CD4-positive, alpha-beta memory T cell (primary cell): ENCODE results near the gene F8. TPM values are rescaled to one million over a fixed set of nuclear protein-coding genes. Genes with fewer than 3 reads are reported as not detected.

Experiments used
- CTCF ChIA-PET: fragments of 350-600 bp; sonication (Branson Sonifier 250); formaldehyde crosslinking; loops from one replicate; lab custom pipeline; 2021; ENCODE audit warnings: inconsistent platforms; ENCODE audit not compliant: partially characterized antibody; lab: Charles Lee
- POLR2A ChIA-PET: fragments of 350-600 bp; sonication (Branson Sonifier 250); formaldehyde crosslinking; loops from one replicate; lab custom pipeline; 2021; ENCODE audit not compliant: partially characterized antibody; lab: Charles Lee
- DNase-seq, 5 donors: peaks; one replicate each; pipeline versions ENCODE4 v3.0.0 to v3.0.0-alpha.2; 2020 to 2022; ENCODE audit warnings: mixed read lengths in 1 of 5
- H3K27ac ChIP-seq: one replicate; pipeline ENCODE4 v1.7.0; 2013; ENCODE audit warnings: low read depth, low read length
- H3K27me3 ChIP-seq: 2 replicates; pipeline ENCODE4 v1.7.0; 2013; ENCODE audit warnings: mild to moderate bottlenecking, low read length, moderate library complexity; ENCODE audit not compliant: insufficient read depth
- H3K36me3 ChIP-seq: 2 replicates; pipeline ENCODE4 v1.7.0; 2013; ENCODE audit warnings: mild to moderate bottlenecking, low read length, moderate library complexity; ENCODE audit not compliant: insufficient read depth
- H3K4me1 ChIP-seq: 2 replicates; pipeline ENCODE4 v1.7.0; 2013; ENCODE audit warnings: mild to moderate bottlenecking, low read length, moderate library complexity; ENCODE audit not compliant: insufficient read depth
- H3K4me3 ChIP-seq, 2 donors: one replicate each; pipeline ENCODE4 v1.7.0; 2013; ENCODE audit warnings: low read length in 2 of 2, mild to moderate bottlenecking in 1 of 2
- H3K9me3 ChIP-seq, 2 donors: one replicate each; pipeline ENCODE4 v1.7.0; 2013; ENCODE audit warnings: low read length in 2 of 2, control low read depth in 1 of 2; ENCODE audit not compliant: control insufficient read depth in 1 of 2
- H3K27ac Mint-ChIP-seq, 7 donors: one replicate each; pipeline ENCODE4 v1.8.0; 2020 to 2021; ENCODE audit warnings: mixed read lengths in 7 of 7, mild to moderate bottlenecking in 6 of 7, inconsistent platforms in 3 of 7, moderate library complexity in 3 of 7
- H3K27me3 Mint-ChIP-seq, 2 donors: one replicate each; pipeline ENCODE4 v1.8.0; 2020 to 2021; ENCODE audit warnings: mixed read lengths in 2 of 2
- H3K36me3 Mint-ChIP-seq, 2 donors: one replicate each; pipeline ENCODE4 v1.8.0; 2020 to 2021; ENCODE audit warnings: mixed read lengths in 2 of 2, inconsistent platforms in 1 of 2, mild to moderate bottlenecking in 1 of 2
- H3K4me1 Mint-ChIP-seq, 4 donors: one replicate each; pipeline ENCODE4 v1.8.0; 2020 to 2021; ENCODE audit warnings: mixed read lengths in 4 of 4, mild to moderate bottlenecking in 1 of 4
- H3K4me3 Mint-ChIP-seq, 8 donors: one replicate each; pipeline ENCODE4 v1.8.0; 2020 to 2021; ENCODE audit warnings: mixed read lengths in 8 of 8, mild to moderate bottlenecking in 7 of 8, moderate library complexity in 6 of 8, inconsistent platforms in 3 of 8
- H3K9me3 Mint-ChIP-seq, 8 donors: one replicate each; pipeline ENCODE4 v1.8.0; 2020 to 2021; ENCODE audit warnings: mixed read lengths in 8 of 8, mild to moderate bottlenecking in 5 of 8, inconsistent platforms in 3 of 8, moderate library complexity in 1 of 8
- intact Hi-C: fragments of 100-400 bp; cut with micrococcal nuclease; formaldehyde crosslinking; loops from one replicate; pipeline ENCODE4 v1.15.1; 2023
- polyA plus RNA-seq, 2 donors: library from polyadenylated mRNA; unstranded; fragments of 300-500 nt; fragmentation: Illumina TruSeq; gene quantifications; one replicate each; pipeline ENCODE4 v1.2.3, GENCODE V29; 2021
- total RNA-seq, 2 experiments: library from RNA; stranded (reverse); gene quantifications; one replicate each; pipeline ENCODE4 v1.2.3, GENCODE V29; 2021

The F8 gene
- total and polyA plus RNA-seq, 4 experiments from 2014 or later = 2.4 to 7.2 (median 3.7) TPM

- H3K4me3 Mint-ChIP-seq = no peak overlapping the region
- H3K36me3 ChIP-seq = no peaks in the 10 kb centered on the region
- no peaks in the 10 kb centered on the region for H3K36me3 Mint-ChIP-seq
- intact Hi-C loops = no loop called here
- no peaks in the 10 kb centered on the region for H3K9me3 ChIP-seq
- ChIA-PET POLR2A (no interaction called here), CTCF (interaction anchor here (0.6 kb wide), 1 partner anchor 26 kb away, joined by 7 read pairs; no protein-coding TSS in a partner anchor)
- H3K4me3 ChIP-seq = no peak overlapping the region
- no peak overlapping the region for H3K27ac Mint-ChIP-seq
- DNase-seq = no peak
- H3K27ac ChIP-seq = no peak overlapping the region
- peaks cover 0 to 3% (median 0%) of the 10 kb centered on the region in 4 donors for H3K4me1 Mint-ChIP-seq
- H3K4me1 ChIP-seq = no peaks in the 10 kb centered on the region
- H3K27me3 Mint-ChIP-seq = peaks cover 0 to 4% of the 10 kb centered on the region in 2 donors
- no peaks in the 10 kb centered on the region for H3K27me3 ChIP-seq
- no peaks in the 10 kb centered on the region for H3K9me3 Mint-ChIP-seq
Measured at GRCh38 chrX:154812341-154813101, 210.0 kb downstream of the F8 start.

GRCh38 chrX:154809939-154810665, 212.4 kb downstream of the F8 start:
- Mint-ChIP-seq H3K27me3 (peaks cover 0 to 3% of the 10 kb centered on the region in 2 donors), H3K9me3 (peaks cover 0 to 5% (median 0%) of the 10 kb centered on the region in 8 donors), H3K4me3 (no peak overlapping the region), H3K36me3 (no peaks in the 10 kb centered on the region), H3K4me1 (peaks cover 0 to 6% (median 3%) of the 10 kb centered on the region in 4 donors), H3K27ac (no peak overlapping the region)
- ChIA-PET CTCF (no interaction called here), POLR2A (no interaction called here)
- DNase-seq = no peak
- H3K36me3 ChIP-seq = no peaks in the 10 kb centered on the region
- H3K27ac ChIP-seq = no peak overlapping the region
- H3K4me3 ChIP-seq = no peak overlapping the region
- no peaks in the 10 kb centered on the region for H3K4me1 ChIP-seq
- H3K27me3 ChIP-seq = no peaks in the 10 kb centered on the region
- intact Hi-C loops = loop anchor here (5.0 kb wide), 1 partner anchor 48 kb away; the partner anchor contains the start of gene DKC1
- no peaks in the 10 kb centered on the region for H3K9me3 ChIP-seq

- Histone ChIP-seq H3K4me3 (no peak overlapping the region), H3K36me3 (no peaks in the 10 kb centered on the region), H3K4me1 (peaks cover 14% of the 10 kb centered on the region), H3K27ac (no peak overlapping the region), H3K27me3 (no peaks in the 10 kb centered on the region), H3K9me3 (no peaks in the 10 kb centered on the region)
- CTCF ChIA-PET = no interaction called here
- Mint-ChIP-seq H3K4me3 (no peak overlapping the region), H3K36me3 (no peaks in the 10 kb centered on the region), H3K9me3 (peaks cover 0 to 5% (median 0%) of the 10 kb centered on the region in 8 donors), H3K27me3 (peaks cover 0 to 3% of the 10 kb centered on the region in 2 donors), H3K4me1 (peaks cover 8 to 13% (median 12%) of the 10 kb centered on the region in 4 donors), H3K27ac (no peak overlapping the region)
- no peak for DNase-seq
- intact Hi-C loops = loop anchor here (5.0 kb wide), 1 partner anchor 45 kb away; the partner anchor contains the start of gene DKC1
- POLR2A ChIA-PET = no interaction called here
Measured at GRCh38 chrX:154806837-154807501, 215.6 kb downstream of the F8 start.

- Histone ChIP-seq H3K27ac (no peak overlapping the region), H3K4me1 (peaks cover 16% of the 10 kb centered on the region), H3K4me3 (peak overlapping the region in 1 of 2 donors; percentile 57), H3K36me3 (no peaks in the 10 kb centered on the region), H3K9me3 (no peaks in the 10 kb centered on the region), H3K27me3 (no peaks in the 10 kb centered on the region)
- DNase-seq = no peak
- CTCF ChIA-PET = interaction anchor here (1.4 kb wide), 1 partner anchor 57 kb away, joined by 3 read pairs; no protein-coding TSS in a partner anchor
- Mint-ChIP-seq H3K4me1 (peaks cover 8 to 17% (median 12%) of the 10 kb centered on the region in 4 donors), H3K4me3 (peak overlapping the region; percentile 64 to 87 (median 80)), H3K27me3 (peaks cover 0 to 3% of the 10 kb centered on the region in 2 donors), H3K27ac (peak overlapping the region in 2 of 7 donors; percentile 46 to 69), H3K9me3 (peaks cover 0 to 5% (median 0%) of the 10 kb centered on the region in 8 donors), H3K36me3 (no peaks in the 10 kb centered on the region)
- intact Hi-C loops = loop anchor here (5.0 kb wide), 1 partner anchor 43 kb away; the partner anchor contains the start of gene DKC1
- POLR2A ChIA-PET = interaction anchor here (1.0 to 2.4 kb wide), 2 partner anchors 43 to 55 kb away, joined by 4 to 10 read pairs; partner anchors contain the start of genes DKC1 and GAB3
Measured at GRCh38 chrX:154805696-154806091, 216.8 kb downstream of the F8 start.

- intact Hi-C loops = loop anchor here (5.0 kb wide), 1 partner anchor 43 kb away; the partner anchor contains the start of gene DKC1
- Histone ChIP-seq H3K4me1 (peaks cover 16% of the 10 kb centered on the region), H3K4me3 (peak within 1 kb of the TSS; percentile 23 to 57), H3K36me3 (no peaks in the 10 kb centered on the region), H3K27ac (no peak within 1 kb of the TSS), H3K9me3 (no peaks in the 10 kb centered on the region), H3K27me3 (no peaks in the 10 kb centered on the region)
- peak within 1 kb of the TSS; percentile 75 to 87 (median 81) for H3K4me3 Mint-ChIP-seq
- H3K4me1 Mint-ChIP-seq = peaks cover 8 to 17% (median 12%) of the 10 kb centered on the region in 4 donors
- H3K36me3 Mint-ChIP-seq = no peaks in the 10 kb centered on the region
- ChIA-PET POLR2A (interaction anchor here (1.0 to 2.4 kb wide), 2 partner anchors 42 to 54 kb away, joined by 4 to 10 read pairs; partner anchors contain the start of genes DKC1 and GAB3), CTCF (interaction anchor here (1.4 kb wide), 1 partner anchor 57 kb away, joined by 3 read pairs; no protein-coding TSS in a partner anchor)
- peaks cover 0 to 5% (median 0%) of the 10 kb centered on the region in 8 donors for H3K9me3 Mint-ChIP-seq
- DNase-seq = peak; percentile 54 to 80 (median 76)
- H3K27ac Mint-ChIP-seq = peak within 1 kb of the TSS in 4 of 7 donors; percentile 46 to 69 (median 56)
- H3K27me3 Mint-ChIP-seq = peaks cover 0 to 3% of the 10 kb centered on the region in 2 donors
Measured at GRCh38 chrX:154804957-154805695, 217.4 kb downstream of the F8 start, which contains the start of gene MPP1. Gene MPP1, minus strand, starts transcription at chrX:154805485. Its CDS starts 112 bp downstream, at chrX:154805373.
